Iris pigment epithelial cell (primary cell): Measurements from ENCODE around the gene IQCH.
A peak's percentile ranks its signal among the peaks of the same experiment; 100 is the strongest.
"Not testable (repeated sequence)": the region's sequence is repeated elsewhere in the genome, so short reads cannot be mapped to it uniquely, and the experiment has no call there.

Experiments used
- DNase-seq: peaks from one replicate; pipeline ENCODE4 v3.0.0-alpha.2; 2011; ENCODE audit warnings: low read depth

Gene IQCH

DNA sequence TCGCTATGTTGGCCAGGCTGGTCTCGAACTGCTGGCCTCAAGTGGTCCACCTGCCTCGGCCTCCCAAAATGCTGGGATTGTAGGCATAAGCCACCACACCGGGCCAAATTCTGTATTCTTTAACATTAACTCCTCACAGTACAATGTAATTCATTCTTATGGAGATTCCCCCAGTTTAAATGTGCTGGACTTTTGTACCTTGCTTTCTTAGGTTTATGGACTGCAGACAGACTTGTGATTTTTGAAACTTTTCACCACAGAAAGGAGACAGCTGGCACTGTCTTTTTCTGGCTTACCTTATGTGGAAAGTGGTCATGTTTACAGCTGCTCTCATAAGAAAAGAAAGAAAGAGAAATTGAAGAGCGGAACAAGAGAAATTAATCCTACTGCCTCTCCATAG lies 103.8 kb downstream of the IQCH start:
- DNase-seq, result no peak

- no peak for DNase-seq
Measured at GRCh38 chr15:67358812-67359211, 104.2 kb downstream of the IQCH start.

DNA sequence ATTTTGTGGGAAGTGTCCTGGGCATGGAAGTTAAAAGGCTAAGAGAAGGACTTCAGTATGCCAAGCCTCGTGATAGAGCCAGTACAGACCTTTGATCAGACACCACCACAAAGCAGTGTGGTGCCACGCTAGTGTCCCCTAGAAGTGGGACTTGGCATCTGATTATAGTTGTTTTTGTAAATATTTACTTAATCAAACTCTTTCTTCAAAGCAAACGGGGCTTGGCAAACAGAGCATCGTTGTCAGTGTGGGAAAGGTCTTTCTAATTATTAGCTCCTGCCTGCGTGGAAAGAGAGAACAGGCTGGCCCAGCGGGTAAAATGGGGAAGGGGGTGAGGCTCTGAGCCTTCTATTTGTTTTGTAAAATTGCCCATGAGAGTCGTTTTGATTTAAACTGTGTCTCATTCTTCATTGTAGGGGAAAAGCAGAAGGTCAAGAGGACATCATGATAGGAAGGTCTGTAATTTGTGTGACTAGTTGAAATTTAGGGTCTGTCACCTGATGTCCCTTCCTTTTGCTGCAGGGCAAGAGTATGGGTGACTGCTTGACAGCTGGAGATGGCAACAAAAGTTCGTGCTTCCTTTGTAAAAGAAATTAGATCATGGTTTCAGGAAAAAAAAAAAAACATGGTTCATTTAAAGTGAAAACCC lies 105.0 kb downstream of the IQCH start:
- DNase-seq, result no peak

GRCh38 chr15:67361100-67361499 lies 106.5 kb downstream of the IQCH start:
- DNase-seq, result no peak

GRCh38 chr15:67363712-67364111 lies 109.1 kb downstream of the IQCH start:
- DNase-seq, result not testable (repeated sequence)

DNA sequence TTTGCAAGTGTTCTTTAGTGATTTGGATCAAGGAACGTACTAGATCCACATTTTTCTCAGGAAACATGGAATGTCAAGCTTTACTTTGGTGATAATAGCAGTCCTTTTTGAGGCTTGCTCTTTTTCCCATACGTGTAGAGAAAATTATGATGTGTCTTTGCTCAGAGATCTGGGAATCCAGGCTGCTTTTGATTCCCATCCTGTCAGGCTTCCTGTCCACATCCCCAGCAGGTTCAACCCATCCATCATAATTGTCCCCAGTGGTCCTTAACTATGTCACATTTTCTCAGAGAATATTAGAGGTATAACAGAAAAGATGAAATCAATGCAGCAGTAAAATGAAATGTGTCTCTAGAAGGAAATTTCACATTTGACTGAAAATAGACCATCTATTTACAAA lies 111.4 kb downstream of the IQCH start:
- no peak for DNase-seq

GRCh38 chr15:67366904-67367303 lies 112.3 kb downstream of the IQCH start:
- DNase-seq, result no peak

DNA sequence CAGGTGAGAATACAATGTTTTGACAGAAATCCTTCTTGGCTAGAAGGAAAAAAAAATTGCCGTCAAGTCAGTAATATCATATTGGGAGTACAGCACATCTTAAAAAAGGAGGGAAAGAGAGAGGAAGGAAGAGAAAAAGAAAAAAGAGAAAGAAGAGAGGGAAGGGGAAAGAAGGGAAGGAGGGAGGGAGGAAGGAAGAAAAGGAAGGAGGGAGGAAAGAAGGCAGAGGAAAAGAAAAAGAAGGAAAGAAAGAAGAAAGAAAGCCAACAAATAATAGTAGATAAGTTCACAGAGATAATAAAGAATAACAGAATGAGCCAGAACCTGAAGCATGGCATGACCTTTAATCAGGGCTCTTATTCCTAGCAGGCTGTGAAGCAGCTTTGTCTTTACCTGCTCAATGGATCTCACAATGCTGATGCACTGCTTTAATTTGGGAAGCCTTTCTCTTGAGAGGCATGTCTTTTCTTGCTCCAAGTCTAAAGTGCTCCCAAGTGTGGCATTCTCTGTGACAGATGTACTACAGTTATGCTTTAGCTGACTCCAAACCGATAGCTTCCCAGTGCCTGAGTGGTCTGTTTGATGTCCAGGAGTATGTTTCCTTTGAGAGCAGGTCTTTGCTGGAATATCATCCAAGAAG lies 114.9 kb downstream of the IQCH start:
- DNase-seq, result no peak

DNA sequence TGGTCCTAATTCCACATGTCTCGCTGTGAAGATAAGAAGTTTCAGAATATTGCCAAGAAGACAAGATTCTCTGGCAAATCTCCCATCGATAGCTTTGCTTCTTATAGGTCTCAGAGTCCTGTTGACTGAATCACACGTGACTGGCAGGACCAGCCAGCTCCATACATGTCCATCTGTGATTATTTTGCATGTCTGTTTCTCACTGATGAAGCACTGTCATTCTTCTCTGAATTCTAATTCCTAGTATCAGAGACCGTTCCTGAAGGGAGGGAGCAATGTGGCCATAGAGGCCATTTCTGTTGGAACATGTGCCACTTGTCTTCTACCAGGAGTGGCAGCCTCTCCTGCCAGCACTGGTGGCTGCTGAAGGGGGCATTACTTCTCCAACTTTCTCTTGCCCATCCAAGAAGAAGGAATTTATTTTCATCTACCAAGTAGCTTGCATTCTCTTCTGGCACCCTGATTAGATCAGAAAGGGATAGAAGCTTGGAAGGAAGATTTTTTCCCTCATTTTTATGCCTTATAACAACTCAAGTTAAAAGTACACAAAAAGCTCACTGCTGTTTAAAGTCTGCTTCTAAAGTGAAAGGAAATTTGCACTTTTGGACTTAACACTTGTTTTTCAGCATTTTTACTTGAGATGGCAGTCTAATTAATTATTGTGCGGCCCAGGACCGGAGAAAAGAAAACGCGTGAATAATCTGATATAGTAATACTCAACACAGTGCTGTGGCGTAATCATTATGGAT lies 115.8 kb downstream of the IQCH start:
- no peak for DNase-seq

GRCh38 chr15:67372543-67372942 lies 118.0 kb downstream of the IQCH start:
- DNase-seq, result no peak

GRCh38 chr15:67372986-67373675 lies 118.5 kb downstream of the IQCH start:
- no peak for DNase-seq

DNA sequence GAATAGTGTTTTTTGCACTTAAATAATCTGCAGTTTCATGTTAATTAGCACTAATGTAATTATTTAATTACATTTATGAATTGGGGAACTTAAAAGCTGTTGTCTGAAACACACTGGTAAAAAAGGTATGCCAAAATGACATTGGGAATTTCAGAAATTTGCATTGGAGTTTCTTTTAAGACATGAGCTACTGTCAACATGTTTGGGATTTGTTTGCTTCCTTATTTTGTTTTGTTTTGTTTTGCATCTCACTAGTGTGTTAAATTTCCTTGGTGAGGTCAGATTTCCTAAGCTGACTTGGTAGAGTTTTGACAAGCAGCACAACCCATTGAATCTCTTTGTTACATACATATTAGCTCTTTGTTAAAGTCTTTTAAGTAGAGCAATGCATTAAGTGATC lies 119.4 kb downstream of the IQCH start:
- no peak for DNase-seq

GRCh38 chr15:67379530-67379929 lies 124.9 kb downstream of the IQCH start:
- no peak for DNase-seq

DNA sequence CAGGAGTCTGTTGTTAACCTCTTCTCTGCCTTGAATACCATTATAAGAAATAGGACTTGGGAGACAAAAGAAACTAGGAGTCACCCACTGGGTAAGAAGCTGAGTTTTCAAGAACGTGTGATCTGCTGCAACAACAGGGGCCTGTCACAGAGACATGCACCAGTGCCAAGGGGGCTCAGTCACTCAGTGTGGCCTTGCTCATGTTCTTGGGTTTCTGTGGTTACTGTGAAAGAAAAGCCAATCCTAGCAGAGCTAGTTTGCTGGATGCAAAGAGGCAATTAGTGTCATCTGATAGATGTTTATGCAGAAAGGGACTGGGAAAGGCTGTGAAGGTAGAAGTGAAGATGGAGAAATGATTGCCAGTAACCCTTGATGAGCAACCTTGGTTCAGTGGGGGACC lies 126.3 kb downstream of the IQCH start:
- DNase-seq, result no peak

- no peak for DNase-seq
Measured at GRCh38 chr15:67381416-67382045, 126.9 kb downstream of the IQCH start.

GRCh38 chr15:67382723-67383122 lies 128.1 kb downstream of the IQCH start:
- no peak for DNase-seq

- peak; percentile 12 for DNase-seq
Measured at GRCh38 chr15:67383899-67384298, 129.3 kb downstream of the IQCH start.

DNA sequence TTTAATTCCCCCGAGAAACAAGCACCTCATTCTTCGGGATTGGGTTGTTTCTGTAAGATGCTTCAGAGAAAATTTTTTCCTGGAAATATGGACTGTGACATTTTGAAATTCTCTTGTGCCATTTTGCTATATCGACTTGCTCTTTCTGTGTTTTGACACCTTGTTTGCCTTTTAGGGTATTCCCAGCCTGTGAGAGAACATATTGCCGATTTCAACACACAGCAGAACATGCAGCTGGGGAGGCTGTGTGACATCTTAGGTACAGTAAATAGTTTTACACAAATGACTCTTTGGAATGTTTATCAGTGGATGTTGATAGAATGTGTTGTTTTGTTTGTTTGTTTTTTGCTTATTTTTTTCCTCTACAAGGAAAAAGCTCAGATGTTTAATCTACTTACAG lies 130.2 kb downstream of the IQCH start:
- DNase-seq, result no peak

DNA sequence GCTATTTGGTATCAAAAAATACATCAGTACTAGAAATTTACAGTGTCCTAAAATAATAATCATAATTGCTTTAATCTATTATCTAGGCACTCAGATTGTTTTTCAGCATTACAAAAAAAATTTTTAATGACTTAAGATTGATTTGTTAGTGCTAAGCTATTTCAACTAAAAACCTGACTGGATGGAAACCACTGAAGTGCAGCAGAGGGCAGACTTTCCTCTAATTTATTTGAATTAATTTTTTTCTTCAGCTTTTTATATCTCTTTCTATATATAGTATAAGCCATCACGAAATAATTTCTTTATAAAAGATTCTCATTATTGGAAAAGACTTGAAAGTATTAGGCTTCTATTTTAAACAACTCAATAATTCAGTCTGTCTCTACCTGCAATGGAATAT lies 131.4 kb downstream of the IQCH start:
- no peak for DNase-seq

- no peak for DNase-seq
Measured at GRCh38 chr15:67386947-67387346, 132.4 kb downstream of the IQCH start.

DNA sequence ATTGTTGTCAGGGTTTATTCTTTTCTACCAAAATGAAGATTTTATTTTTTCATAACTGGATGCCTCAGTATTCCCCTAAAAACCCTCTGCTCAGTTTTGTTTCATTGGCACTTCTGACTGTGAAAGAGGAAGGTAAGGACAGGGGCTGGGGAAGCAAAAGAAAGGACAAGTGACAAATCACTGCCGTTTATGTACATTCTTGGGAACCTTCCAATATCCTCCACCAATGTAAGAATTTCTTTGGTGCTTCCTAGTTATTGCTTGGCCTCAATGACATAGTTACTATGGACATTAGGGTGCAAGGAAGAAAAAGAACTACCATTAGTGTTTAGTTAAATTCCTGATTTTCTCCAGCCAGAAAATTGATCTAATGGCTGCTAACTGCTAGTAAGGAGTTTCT lies 135.4 kb downstream of the IQCH start:
- DNase-seq, result no peak

DNA sequence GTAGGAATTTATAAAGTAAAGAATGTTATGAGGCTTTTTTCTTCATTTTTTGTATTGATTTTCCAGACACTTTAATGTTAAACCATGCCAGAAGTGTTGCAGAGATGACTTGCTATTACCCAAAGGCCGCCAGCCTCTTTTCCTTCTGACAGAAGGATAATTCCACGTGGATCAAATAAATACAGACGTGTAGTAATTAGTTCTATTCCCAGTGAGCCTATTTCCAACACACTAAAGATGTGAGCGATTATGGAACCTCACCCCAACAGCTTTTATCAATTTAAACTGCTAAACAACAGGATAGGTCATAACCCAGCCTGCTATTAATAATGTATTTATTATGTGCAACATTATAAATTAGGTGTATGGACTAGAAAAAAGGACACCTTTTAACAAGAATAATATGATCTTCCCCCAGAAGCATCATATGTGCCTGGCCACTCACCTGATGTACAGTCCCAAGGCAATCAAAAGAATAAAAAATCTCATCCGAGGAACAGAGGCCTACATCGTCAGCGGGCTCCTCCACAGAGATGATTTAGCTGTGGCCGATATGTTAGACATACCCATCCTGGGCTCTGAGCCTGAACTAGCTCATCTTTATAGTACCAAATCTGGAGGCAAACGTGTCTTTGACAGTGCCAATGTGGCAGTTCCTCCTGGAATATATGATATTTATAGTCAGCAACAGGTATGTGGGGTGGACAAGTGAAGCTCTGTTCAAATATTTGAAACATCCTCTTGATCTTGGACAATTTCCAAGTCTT lies 140.5 kb downstream of the IQCH start:
- no peak for DNase-seq
